ENCODE data around the gene TMEM244.
A peak's percentile ranks its signal among the peaks of the same experiment; 100 is the strongest.
"Not testable (repeated sequence)": the region's sequence is repeated elsewhere in the genome, so short reads cannot be mapped to it uniquely, and the experiment has no call there.

Gene TMEM244

DNA sequence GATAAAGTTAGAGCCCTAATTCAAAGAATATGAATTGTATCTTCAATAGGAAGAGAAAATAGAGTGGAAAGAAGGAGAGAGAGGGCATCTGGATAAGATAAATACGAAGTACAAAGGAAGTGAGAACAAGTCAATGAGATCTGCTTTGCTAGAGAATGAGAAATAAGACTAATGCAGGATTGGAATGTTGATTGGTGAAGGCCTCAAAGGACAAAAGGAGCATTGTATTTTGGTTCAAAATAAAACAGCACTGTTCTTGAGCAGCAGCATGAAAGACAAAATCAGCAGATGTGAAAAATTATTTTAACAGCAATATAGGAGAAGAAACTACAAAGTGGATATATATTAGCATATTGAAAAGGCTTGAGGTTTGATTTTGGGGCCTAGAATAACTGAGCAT is 5.1 kb upstream of the TMEM244 start:
- no peak for DNase-seq

DNA sequence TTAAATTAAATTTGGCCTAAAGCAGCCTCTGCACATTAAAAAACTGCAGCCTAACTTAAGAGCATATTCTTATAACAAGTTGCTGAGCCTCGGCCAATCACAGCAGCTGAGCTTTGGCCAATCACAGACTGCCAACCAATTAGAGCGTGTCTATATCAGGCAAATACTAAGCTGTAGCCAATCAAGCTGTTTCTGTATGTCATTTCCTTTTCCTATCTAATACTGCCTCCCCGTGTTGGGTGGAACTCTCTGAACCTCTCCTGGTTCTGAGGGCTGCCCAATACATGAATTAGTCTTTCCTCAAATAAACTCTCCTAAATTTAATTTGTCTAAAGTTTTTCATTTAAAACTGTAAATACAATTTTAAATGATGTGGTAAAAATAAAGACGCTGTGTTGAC is 3.9 kb upstream of the TMEM244 start:
- DNase-seq, result no peak

DNA sequence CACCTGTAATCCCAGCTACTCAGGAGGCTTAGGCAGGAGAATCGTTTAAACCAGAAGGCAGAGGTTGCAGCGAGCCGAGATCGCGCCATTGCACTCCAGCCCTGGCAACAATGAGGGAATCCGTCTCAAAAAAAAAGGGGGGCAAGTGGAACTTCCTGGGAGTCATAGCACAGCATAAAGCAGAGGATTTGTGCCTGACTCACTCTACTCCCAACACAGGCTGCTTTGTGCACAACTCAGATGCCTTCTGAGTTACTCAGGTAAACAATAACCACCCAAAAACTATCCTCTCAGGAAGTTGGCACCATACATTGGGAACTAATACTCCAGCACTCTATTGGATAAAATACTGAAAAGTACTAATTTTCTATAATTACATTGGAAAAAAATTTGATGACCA is 2.5 kb upstream of the TMEM244 start:
- no peak for DNase-seq

DNA sequence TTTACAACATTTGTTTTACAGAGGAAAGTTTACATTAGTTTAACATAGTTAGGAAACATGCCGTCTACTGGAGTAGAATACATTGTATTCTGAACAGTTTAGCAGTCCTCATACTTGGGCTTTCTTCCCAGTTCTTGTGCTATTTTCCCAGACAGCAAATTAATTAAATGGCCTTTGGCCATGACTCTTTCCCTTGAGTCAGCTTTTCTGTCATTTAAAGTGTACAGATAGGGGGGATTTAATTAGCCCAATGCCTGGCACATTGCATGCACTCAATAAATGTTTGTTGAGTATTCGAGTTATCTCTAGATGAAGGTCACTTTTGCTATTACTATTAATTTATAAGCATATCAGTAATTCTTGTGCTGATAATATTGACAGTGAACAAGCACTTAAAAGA is 1.6 kb downstream of the TMEM244 start:
- DNase-seq, result no peak

DNA sequence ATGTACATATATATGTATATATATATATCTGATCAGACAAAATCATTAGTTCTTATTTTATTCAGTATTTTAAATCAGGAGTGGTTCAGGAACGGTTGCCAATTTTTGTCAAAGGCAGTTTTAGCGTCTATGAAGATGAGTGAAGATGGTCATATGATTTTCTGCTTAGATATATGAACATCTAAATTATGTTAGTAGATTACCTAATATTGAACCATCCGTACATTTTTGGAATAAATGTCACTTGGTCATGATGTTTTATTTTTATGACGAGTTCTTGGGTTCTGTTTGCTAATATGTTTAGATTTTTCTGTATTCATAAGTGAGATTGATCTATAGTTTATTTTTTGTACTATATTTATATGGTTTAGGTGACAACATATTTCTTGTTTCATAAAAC is 3.3 kb downstream of the TMEM244 start:
- no peak for DNase-seq

DNA sequence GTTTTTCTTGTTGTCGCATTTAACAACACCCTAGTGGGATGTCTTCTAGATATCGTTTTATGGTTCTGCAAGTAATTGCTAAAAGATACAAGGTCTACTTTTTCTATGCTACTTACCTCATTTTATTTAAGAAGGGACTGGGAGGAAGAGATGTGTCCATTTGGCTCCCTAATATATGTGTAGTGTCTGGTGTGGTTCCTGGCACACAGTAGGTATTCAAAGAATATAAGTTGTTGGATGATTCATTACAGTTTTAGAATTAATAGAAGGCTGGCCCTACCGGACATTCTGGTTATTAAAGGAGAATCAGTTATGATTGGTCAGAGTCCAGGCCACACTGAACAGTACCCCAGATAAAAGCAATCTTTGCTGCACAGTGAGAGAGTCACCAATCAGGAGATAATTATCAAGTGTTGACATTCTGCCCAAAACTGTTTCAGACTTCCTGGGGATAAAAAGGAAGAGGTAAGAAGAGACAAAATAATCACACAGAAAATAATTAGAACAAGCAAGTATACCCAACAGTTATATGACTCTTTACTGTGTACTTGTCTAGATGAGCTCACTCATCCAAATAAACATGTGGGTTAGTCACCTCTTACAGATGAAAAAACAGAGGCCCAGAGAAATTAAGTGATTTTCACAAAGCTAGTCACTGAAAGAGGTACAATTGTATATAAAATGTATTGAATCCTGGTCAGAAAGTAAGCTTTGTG is 7.0 kb downstream of the TMEM244 start:
- peak; percentile 81 for DNase-seq

DNA sequence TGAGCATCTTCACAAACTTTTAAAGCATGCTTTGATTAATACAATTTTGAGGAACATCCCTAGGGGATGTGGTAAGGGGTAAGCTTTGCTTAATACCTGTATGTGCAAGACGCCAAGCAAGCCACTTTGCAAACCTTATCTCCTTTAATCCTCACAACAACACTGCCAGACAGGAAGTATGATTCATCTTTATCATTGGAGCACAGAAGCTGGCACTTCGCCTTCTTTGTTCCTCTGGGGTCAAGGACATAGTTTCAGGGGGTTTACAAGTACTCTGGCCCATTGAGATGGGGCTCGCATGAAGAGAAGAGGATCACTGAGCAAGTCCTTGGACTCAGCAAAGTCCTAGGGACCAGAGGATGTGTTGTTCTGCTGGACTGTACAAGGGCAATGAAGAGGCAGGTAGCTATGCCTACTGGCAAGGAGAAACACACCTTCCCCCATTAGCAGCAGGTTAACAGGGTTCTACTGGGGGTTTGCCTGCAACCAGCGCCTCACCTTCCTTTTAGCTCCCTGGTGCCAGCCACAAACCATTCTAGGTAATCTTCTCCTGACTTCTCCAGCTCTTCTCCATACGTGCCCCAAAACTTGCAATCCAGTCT is 8.8 kb downstream of the TMEM244 start:
- peak; percentile 91 for DNase-seq

DNA sequence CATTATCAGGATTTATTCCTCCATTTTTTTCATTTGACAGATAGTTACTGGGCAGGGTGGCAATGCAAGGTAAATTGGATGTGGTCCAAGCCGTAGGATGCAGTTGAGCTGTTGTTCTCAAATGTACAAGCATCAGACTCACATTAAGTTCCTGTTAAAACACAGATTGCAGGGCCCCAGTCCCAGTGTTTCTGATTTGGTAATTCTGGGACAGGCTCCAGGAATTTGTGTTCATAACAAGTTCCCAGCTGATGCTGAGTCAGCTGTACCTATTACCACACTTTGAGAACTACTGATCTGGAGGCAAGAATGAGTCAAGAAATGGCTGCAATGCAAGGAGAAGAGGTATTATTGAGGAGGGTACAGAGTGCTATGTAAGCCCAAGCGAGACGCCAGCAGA is 11.7 kb downstream of the TMEM244 start:
- DNase-seq, result no peak

DNA sequence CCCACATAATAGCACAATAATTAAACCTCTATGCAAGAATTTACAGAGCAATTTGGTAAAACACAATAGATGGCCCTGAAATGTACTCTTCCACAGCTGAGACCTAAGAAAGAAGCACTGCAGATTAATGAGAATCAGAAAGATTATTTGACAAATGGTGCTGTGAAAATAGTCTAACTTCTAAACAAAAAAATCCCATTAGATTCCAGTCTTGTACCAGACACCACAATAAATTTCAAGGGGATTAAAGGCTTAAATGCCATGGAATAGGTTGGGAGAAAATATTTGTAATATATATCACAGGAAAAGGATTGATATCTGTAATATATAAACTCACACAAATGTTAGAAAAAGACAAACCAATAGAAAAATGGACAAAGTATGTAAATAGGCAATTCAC is 14.4 kb downstream of the TMEM244 start:
- no peak for DNase-seq

DNA sequence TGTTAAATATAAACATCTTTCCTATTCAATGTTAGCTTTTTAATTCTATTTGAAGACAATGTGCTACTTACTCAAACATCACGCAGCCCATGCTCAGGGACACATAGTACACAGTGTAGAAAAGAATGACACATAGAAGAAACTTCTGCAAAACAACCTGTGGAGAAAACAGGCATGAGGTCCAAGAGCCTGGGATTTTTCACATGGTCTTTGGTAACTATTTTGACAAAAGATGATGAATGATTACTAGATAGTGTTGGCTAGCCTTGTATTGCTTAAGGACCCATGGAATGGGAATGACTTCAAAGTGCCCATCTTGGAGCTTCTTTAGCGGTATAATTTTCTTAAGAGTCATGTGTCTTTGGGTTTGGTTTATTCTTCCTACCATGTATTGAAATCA is 15.4 kb downstream of the TMEM244 start:
- DNase-seq, result no peak

DNA sequence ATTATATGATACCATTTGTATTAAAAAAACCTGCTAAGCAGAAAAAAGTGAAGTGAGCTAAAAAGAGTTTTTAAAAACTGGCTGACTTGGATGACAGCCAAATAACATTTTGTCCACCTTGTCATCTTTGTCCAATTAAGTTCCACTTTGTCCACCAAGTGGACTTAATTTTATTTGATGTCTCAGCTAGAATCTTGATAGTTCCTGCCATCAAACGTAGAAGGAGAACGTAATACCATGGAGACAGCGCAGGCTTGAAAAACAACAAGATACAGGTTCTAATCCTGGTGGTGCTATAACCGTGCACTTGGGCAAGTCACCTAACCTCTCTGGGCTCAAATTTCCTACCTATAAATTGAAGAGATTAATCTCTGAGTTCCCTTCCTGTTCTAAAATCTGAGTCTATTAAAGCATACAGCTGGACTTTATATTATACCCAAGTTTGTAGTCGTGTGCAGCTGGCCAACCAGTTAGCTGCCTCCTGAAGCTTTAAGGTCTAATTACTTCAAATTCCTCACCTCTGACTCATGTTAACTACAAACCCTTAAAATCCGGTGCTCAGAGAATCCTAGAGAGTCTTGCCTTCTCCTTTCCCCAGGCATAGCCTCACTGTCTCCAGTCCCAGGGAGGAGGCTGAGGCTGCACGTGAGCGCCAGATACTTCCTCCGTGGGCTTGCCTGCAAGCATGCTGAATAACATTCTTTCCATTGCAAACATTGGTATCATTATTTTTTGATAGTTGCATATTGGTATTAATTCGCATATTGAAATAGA is 16.8 kb downstream of the TMEM244 start:
- DNase-seq, result no peak

DNA sequence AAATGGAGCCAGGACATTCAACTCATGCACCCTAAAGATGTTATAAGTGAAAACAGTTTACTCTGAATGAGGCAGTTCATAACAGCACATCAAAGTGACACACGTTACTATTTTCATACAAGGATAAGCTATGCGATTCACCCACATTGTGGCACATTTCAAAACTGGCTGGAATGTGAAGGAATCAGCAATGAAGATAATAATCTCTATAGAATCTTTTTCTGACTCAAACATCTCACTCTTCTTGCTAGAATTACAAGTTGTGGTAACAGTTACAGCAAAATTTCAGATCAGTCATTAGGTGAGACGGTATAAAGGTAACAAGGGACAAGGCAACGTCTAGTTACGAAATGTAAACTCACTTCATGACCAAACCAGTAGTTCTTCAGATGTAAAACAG is 17.5 kb downstream of the TMEM244 start:
- DNase-seq, result no peak

DNA sequence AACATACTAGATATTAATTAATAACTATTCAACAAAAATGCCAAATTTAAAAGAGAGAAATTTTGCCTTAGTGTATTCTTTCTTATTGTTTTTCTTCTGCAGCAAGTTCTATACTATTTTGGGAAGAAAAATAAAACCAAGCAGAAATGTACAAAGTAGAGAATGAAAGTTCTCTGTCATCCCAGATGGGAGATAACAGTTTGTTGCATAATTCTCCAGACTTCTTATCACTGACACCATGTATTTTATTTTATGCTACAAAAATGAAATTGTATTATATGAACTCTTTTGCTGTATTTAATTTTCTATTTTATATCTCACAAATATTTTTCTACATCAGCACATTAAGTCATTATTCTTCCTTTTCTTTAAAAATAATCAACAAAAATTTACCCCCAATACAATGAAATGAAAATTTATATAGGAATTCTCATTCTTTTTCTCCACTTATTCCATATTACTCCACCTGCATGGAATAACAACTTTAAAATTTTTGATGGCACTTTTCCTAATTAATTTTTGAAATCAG is 18.2 kb downstream of the TMEM244 start:
- DNase-seq, result peak; percentile 58

DNA sequence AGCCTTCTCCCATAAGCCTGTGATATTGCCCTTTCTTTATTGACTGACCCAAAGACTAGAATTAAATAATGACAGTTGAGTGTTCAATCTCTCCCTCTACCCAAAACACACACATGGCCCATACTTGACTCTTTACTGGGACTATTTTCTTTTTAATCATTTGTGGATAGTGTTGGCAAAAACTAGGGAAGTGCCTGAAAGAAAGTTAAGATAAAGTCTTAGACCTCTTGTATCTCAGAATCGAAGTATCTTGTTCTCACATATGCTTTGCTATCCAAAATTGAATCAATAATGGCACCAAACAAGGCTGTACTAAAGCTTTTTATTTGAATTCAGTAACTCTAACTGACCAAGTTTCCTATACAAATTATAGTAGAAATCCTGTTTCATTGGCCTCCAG is 19.0 kb downstream of the TMEM244 start:
- no peak for DNase-seq

DNA sequence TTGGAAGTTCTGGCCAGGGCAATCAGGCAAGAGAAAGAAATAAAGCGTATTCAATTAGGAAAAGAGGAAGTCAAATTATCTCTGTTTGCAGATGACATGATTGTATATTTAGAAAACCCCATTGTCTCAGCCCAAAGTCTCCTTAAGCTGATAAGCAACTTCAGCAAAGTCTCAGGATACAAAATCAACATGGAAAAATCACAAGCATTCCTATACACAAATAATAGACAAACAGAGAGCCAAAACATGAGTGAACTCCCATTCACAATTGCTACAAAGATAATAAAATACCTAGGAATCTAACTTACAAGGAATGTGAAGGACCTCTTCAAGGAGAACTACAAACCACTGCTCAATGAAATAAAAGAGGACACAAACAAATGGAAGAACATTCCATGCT is 21.6 kb downstream of the TMEM244 start:
- DNase-seq, result not testable (repeated sequence)

DNA sequence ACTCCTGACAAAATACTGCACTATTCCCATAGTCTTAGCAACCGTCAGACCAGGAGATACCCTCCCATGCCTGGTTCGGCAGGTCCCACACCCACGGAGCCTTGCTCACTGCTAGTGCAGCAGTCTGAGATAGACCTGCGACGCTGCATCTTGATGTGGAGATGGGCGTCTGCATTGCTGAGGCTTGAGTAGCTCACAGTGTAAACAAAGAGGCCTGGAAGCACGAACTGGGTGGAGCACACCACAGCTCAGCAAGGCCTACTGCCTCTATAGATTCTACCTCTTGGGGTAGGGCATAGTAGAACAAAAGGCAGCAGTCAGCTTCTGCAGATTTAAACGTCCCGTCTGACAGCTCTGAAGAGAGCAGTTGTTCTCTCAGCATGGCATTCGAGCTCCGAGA is 25.4 kb downstream of the TMEM244 start:
- no peak for DNase-seq

DNA sequence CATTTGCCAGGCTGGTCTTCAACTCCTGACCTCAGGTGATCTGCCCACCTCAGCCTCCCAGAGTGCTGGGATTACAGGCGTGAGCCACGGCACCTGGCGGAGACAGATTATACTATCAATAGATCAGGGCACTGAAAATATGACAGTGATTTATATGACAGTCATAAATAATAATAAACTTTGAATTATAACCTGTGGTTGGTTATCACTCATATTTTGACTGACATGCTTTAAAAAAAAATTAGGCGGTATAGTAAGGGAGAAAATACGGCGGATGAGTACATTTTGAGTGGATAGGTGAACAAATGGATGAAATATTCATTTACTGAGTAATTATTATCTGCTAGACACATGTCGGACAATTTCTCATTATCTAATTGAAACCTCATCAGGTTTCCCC is 28.8 kb downstream of the TMEM244 start:
- no peak for DNase-seq

DNA sequence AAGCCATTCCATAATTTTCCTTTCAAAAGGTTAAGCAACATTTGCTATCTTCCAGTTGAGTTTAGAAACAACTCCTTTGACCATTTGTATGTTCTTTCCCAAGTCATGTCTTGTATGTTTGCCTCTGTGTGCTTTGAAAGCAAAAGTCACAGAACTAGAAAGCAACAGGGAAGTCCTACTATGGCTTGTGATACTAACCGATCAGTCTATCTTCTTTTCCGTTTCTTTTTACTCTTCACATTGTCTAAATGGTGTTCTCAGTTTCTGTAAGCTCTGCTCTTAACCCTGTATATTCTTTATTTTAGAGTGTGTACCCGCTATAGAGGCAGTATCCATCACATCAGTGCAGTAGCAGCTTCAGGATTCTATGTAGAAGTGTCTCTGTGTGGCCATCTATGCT is 32.9 kb downstream of the TMEM244 start:
- DNase-seq, result no peak

DNA sequence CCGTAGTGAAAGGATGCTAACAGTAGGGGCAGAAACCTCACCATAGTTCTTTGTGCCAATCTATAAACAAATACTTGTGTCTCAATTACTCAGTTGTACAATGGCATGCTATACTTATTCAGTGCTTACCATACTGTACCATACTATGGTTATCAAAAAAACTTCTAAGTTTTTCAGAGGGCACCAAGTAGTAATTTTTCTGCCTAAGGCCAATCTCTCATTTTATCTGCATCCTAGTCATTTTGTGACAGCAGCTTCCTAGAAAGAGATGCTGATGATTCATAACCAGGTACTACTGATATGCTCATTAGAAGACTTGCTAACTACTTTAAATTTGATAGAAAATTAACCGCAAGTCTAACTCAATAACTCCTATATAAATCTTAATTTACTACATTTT is 42.9 kb downstream of the TMEM244 start:
- no peak for DNase-seq

DNA sequence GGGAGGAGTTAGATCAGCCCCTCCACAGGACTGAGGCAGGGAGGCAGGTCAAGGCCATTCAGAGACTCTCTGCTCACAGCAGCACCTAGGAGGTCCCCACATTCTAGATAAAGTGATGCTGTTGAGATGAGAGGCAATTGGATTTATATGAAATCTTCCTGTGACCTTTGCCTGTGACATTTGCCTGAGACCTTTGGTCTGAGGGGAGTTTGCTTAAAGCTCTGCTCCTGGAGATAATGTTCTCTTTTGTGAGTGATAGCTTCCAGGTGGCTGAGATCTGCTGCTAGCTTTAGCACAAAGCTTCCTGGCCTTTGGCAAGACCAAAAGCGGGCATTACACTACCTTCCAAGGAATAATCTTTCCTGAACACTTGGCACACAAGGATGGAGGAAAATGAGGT is 43.3 kb downstream of the TMEM244 start:
- no peak for DNase-seq

DNA sequence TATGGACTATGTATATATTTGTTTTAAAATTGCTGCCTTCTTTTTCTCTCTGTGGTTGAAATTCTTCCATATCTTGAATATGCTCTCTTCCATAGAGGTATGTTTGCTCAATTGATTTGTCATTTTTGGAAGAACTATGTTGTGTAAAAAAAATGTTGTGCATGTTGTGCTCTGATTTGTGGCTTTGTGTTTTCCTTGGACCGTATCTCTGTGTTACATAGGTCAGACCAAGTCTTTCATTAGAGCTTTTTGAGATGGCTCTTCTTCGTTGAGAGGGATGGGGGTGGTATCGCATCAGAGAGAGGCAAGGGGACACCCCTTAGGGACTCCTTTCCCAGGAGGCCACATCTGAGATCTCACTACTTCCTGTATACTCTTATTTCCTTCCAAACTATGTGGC is 43.8 kb downstream of the TMEM244 start:
- no peak for DNase-seq

DNA sequence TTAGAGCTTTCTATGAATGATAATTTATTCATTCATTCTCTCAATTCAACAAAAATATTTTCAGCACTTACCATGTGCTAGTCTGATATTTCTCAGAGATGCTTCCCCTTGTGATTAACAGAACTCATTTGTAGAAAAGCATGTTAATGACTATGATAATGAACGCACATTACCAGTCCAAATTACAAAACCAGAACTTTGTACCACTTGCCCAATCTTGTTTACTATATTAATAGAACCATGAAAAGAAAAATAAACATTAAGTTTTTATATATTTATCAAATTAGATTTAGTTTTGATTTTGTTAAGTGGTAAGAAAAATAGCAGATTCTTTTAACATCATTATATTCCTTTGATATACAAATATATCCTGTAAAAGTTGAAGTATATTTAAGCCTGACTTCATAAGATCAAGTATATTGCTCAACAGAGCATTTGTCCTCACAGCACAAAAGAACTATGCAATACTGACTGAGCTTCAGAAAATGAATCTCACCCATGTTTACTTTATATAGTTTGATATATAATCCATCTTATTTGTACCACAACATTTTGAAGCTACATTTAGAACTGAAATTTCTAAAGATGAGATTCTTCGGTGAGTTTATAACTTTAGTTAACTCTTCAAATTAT is 48.9 kb downstream of the TMEM244 start:
- DNase-seq, result no peak

DNA sequence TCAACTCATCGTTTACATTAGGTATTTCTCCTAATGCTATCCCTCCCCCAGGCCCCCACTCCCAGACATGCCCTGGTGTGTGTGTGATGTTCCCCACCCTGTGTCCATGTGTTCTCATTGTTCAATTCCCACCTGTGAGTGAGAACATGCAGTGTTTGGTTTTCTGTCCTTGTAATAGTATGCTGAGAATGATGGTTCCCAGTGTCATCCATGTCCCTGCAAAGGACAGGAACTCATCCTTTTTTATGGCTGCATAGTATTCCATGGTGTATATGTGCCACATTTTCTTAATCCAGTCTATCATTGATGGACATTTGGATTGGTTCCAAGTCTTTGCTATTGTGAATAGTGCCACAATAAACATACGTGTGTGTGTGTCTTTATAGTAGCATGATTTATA is 54.0 kb downstream of the TMEM244 start:
- not testable (repeated sequence) for DNase-seq

DNA sequence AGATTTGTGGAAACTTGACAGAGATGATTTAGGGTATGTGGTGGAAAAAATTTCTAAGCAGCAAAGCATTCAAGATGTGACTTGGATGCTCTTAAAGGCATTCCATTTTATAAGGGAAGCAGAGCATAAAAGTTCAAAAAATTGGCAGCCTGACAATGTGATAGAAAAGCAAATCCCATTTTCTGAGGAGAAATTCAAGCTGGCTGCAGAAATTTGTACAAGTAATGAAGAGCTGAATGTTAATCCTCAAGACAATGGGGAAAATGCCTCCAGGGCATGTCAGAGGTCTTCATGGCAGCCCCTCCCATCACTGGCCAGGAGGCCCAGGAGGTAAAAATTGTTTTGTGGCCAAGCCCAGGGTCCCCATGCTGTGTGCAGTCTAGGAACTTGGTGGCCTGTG is 58.2 kb downstream of the TMEM244 start:
- DNase-seq, result not testable (repeated sequence)

All from hematopoietic multipotent progenitor cell treated with erythropoietin and hydrocortisone succinate and interleukin-3 and kit ligand, for 8 days (in vitro differentiated cells).